Posterior cingulate gyrus (tissue), 11 donors: Measurements from ENCODE around the gene C16orf95.
"Not testable (repeated sequence)": the region's sequence is repeated elsewhere in the genome, so short reads cannot be mapped to it uniquely, and the experiment has no call there.

Experiments
- DNase-seq, 10 donors: peaks; one replicate each; pipeline versions ENCODE4 v3.0.0 to v3.0.0-alpha.2; 2020 to 2021; ENCODE audit warnings: mixed read lengths in 3 of 10
- intact Hi-C: fragments of 100-400 bp; cut with DNase I; formaldehyde crosslinking; loops from one replicate; pipeline ENCODE4 v1.15.1; 2023

Gene C16orf95, protein sequence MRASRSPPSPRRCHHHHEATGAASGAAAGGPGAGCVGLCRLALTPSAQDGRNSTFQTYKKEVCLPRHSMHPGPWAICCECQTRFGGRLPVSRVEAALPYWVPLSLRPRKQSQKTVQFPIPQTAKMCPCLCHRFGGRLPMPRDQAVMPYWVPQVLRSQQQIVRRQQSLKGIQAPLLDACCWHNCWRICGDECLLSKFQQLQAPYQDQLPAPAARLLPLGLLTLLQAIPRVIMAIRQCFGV

DNA sequence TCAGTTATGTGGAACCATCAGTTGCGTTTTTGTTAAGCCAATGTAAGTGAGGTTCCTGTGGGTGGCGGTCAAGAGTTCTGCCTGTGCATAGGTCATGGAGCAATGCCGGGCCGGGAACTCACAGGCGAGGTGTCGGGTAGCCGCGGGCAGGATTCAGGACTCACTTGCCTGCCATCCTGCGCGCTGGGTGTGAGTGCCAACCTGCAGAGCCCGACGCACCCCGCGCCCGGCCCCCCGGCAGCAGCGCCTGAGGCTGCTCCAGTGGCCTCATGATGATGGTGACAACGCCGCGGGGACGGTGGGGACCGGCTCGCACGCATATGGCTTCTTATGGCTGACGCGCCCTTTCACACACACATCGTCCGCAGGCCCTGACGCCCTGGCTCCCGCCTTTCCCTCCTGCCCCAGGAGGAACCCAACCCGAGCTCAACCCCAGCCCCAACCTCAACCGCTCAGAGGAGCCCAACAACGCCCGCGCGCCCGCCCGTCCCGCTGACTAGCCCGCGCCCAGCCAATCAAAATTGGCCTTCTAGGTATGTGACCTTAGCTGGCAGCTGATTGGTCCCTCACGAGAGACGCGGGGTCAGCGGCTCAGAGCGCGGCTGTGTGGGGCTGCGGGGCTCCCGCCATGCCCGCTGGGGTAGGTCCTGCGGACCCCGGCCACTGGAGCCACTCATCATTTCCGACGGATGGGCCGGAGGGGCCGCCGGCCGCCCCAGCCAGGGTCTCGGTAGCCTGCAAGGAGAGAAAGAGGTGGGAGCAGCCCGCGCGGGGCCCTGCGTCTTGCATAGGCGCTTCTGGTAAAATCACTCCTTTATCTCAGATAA lies at the start of gene C16orf95:
Gene C16orf95 (minus strand): TSS at position 470 of the 827 bp plus-strand sequence. CDS start 150 bp downstream, at position 320.
- intact Hi-C loops, result loop anchor here (2.0 kb wide), 1 partner anchor 76 kb away; the partner anchor contains the start of gene MAP1LC3B
- DNase-seq, result peak; percentile 93 to 99 (median 98)

DNA sequence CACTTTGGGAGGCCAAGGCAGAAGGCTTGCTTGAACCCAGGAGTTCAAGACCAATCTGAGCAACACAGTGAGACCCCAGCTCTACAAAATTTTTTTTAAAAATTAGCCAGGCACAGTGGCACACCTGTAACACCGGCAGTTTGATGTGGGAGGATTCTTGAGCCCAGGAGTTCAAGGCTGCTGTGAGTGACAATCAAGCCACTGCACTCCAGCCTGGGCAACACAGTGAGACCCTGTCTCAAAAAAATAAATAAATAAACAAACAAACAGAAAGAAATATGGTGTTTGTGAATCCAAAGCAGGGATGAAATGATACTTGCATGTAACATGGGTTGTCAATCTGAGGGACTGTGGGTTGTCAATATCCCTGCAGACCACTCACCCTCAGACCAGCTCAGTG lies 49.7 kb upstream of the C16orf95 start:
- peak in 1 of 10 donors; percentile 7 for DNase-seq
- intact Hi-C loops, result no loop called here

DNA sequence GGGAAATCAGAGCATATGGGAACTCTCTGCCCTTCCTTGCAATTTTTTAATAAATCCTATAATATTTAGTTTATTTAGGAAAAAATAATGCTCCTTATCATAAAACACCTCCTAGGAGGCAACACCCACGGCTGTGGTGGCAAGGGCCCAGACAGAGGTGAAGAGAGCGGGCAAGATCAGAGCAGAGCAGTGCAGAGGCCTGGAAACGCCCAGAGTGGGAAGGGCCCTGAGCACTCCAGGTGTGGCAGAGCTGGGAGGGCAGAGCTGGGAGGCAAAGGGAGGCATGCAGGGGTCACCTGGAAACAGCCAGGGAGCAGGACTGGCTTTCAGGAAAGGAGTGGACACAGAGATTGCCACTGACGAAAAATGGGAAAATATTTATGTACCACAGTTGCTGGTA lies 49.1 kb upstream of the C16orf95 start:
- intact Hi-C loops, result no loop called here
- peak in 2 of 10 donors; percentile 38 to 53 for DNase-seq

DNA sequence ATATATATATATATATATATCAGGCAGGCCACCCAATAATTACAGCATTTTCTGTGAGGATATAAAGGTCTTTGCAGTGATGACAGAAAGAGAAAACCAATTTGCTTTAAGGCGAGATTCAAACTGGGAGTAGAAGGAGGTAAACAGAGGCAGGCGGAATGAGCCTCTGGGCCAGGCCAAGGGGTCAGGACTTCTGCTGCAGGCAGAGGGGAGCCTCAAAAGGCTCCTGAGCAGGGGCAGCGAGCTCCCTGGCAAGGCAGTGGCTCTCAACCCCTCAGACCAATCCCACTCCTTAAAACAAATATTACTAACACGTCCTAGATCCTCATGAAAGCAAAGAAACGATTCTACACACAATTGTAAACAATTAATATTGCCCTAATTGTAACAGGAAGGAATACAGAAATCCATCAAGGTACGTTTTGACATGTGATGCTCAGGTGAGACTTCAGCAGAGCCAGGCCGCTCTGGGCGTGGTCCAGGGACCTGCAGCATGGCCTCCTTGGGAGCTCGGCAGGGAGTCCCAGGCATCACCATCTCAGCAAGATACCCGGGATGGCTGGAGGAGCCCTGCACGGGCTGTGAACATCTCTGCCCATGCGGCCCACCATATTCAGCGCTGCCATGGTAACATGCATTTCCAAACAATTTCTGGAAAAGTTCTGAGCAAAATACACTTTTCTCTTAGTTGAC lies 48.0 kb upstream of the C16orf95 start:
- intact Hi-C loops, result no loop called here
- DNase-seq, result peak in 3 of 10 donors; percentile 29 to 69 (median 55)

DNA sequence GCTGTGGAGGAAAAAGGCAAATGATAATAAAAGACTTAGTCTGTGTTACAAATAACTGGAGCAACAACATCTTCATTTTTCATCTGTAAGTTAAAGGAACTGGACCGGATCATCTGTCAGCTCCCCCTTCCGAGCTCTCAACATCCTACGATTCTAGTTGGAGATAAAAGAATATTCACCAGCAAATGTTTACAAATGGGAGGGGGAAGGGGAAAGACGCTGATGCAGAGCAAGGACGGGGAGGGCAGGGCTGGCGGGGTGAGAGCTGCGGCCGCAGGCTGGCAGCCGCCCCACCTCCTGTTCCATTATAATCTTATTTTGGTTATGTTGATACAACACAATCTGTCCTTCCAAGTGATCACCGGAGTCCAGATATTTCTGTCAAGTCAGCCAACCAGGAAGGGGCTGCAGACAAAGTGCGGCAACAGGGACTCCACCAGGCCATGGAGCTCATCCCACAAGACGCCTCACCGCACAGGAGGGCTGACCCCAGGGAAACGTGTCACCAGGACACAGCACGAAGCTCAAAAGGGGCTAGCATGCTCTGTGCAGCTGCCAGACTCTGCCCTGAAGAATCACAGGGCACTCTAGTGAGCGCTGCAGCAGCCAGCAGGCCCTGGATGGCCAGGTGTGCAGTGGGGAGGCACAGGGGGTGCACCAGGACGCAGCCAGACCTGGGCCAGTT lies 46.7 kb upstream of the C16orf95 start:
- peak in 3 of 10 donors; percentile 58 to 79 (median 78) for DNase-seq
- intact Hi-C loops, result no loop called here

DNA sequence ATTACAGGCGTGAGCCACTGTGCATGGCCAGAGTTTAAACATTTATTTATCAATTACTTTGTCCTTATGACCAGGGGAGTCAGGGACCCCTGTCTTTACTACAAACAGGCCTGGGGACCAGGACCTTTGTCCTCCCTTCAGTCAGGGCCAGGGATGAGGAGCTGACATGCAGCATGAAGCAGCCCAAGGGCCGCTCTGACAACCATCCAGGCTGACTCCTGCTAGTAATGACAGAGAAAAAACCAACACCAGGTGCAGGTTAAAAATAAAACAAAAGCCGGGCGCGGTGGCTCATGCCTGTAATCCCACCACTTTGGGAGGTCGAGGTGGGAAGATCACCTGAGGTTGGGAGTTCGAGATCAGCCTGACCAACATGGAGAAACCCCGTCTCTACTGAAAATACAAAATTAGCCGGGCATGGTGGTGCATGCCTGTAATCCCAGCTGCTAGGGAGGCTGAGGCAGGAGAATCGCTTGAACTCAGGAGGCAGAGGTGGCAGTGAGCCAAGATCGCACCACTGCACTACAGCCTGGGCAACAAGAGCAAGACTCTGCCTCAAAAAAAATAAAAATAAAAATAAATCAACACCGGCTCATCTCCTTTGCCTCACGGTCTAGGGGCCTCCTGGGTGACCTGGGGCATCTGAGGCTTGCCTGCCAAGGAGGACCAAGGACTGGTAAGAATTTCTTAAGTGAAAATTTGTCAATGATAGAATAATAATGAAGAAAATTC lies 45.8 kb upstream of the C16orf95 start:
- DNase-seq, result peak in 3 of 10 donors; percentile 40 to 75 (median 46)
- intact Hi-C loops, result not testable (repeated sequence)

DNA sequence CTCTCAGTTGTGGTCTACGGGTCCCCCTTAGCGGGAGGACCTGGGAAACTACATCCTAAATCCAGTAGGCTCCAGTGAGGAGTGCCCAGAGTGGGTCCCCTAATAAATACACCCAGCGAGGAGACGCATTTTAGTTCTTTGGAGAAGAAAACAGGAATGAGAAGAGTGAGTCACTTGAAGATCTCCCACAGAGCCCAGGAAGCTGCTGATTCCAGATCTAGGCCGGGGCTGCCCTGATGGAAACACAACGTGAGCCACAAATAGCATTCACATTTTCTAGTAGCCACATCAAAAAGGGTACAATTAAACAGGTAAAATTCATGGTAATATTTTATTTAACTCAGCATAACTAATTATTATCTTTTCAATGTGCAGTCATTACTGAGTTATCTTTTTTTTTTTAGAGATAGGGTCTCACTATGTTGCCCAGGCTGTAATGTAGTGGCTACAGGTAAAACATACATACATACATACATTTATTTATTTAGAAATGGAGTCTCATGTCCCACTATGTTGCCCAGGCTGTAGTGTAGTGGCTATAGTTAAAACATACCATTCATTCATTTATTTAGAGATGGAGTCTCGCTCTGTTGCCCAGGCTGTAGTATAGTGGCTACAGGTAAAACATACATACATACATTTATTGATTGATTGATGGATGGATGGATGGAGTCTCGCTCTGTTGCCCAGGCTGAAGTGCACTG lies 44.9 kb upstream of the C16orf95 start:
- peak in 1 of 10 donors; percentile 41 for DNase-seq
- intact Hi-C loops, result no loop called here

DNA sequence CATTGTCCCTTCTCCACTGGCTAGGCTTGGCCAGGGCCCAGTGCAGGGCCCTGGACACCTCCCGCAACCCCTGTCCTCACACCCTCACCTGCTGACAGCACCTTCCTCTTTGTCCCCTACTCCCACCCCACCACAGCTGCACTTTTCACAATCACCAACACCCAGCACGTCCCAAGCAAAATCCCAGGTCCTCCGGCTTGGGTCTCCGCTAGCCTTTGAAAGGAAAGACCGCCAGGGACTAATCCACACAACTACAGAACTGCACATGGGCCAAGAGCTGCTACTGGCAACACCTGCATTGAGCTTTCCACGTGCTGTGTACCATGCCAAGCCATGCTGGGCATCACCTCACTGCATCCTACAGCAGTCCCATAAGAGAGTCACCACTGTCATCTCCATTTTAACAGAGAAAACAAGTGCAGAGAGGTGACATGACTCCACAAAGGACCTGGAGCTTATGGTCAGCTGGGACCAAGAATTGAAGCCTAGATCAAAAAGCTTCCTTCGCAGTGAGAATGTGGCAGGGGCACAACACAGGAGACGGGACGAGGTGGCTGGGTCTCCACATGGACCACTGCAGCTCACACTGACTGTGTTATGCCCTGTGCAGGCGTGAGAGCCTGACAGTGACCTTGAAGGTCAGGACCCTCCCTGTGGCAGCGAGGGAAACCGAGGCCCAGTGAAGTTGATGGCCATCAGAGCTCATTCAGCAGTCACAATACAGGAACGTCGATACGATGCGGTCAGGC lies 43.8 kb upstream of the C16orf95 start:
- DNase-seq, result no peak
- intact Hi-C loops, result no loop called here

DNA sequence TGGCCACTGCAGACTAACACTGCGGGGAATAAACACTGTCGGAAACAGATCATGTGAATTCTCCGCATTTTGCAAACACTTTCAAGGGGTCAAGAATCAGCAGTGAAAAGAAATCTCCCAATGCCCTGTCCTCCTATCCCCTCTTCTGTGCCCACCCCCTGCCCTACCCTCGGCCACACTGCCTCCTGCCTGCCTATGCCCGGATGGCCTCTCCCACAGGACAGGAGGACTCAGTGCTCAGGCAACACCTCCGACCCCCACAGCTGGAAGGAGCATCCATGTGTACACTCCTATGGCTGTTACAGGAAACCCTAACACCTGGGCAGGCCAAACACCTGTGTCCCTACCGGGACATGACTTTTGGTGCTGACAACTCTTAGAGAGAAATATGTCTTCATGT lies 41.9 kb upstream of the C16orf95 start:
- no peak for DNase-seq
- intact Hi-C loops, result no loop called here

DNA sequence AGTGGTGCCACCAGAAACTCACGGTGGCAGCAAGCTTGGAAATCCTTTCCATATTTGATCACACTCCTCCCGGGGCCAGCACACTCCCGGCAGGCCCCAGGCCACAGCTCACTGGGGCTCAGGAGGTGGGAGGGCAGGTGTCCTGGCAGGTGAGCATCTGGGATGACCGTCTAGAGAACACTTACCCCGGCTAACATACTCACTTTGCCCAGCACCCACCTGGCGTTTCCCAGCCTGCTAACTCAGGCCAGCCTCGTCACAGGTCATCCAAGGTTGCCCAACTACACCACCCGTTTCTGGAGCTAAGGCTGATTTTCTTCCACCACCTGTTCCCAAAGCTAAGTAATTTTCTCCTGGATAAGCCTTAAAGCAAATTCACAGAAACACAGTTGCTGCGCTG lies 41.5 kb upstream of the C16orf95 start:
- intact Hi-C loops, result no loop called here
- no peak for DNase-seq

DNA sequence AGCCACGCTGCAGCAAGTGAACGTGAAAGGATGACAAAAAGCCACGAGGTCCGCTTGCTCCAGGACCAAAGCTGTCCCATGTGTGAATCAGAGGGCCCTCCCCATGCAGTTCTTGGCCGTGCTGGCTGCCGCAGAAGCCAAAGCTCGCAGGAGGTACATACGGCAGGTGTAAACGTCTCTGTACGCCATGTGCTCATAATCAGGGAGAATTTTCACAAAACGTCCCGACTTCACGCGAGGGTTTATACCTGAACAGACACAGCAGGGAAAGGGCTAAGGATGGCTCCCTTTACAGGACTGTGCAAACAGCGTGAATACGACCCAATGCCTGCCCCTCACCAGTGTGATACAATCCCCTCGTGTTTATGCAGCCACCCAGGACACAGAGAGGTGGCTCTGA lies 41.1 kb upstream of the C16orf95 start:
- intact Hi-C loops, result no loop called here
- no peak for DNase-seq

DNA sequence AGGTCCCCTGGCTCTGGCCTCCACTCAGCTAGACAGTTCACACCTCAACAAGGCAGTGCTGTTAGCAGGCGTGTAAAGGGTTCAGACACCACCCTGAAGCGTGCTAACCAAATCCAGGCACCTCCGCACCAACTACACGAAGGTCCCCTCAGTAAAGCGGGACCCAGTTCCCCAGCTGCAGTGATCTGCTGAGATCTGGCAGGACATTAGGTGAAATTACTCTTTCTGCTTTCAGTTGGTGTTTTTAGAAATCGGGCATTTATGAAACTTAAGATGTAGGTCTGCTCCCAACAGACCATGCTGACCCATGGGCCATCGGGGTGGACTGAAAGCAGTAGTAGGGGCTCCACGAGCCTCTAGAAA lies 39.3 kb upstream of the C16orf95 start:
- DNase-seq, result no peak
- intact Hi-C loops, result no loop called here

DNA sequence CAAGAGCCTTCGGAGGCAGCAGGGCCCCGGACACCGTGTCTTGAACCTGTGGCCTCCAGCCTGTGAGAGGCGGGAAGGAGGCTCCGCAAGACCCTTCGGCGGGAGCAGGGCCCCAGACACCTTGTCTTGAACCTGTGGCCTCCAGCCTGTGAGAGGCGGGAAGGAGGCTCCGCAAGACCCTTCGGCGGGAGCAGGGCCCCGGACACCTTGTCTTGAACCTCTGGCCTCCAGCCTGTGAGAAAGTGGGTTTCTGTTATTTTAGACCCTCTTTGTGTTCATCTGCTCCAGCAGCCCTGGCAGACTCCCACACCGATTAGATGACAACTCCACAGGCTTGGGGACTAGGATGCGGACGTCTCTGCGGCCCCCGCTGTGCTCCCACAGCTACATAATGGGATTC lies 36.4 kb upstream of the C16orf95 start:
- intact Hi-C loops, result no loop called here

DNA sequence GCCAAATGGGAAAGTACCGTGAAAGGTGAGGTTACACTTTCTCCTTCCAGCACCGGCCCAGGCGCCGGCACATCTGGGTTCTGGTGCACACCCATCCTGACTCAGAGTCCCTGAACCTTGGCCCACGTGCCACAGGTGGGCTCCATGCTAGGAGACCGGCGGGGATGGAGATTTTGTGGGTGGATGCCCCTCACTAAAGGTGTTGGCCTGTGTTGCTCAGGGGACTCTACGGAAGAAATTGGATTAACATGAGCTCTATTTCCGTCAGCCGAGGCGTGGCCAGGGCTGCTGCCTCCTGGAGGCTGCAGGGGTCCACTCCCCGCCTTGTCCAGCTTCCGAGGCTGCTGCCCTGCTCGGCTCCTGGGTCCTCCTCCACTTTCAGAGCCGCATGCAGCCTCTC lies 35.6 kb upstream of the C16orf95 start:
- no peak for DNase-seq
- intact Hi-C loops, result no loop called here

More for the DNA sequence above, 36.4 kb upstream of the C16orf95 start:
- no peak for DNase-seq

DNA sequence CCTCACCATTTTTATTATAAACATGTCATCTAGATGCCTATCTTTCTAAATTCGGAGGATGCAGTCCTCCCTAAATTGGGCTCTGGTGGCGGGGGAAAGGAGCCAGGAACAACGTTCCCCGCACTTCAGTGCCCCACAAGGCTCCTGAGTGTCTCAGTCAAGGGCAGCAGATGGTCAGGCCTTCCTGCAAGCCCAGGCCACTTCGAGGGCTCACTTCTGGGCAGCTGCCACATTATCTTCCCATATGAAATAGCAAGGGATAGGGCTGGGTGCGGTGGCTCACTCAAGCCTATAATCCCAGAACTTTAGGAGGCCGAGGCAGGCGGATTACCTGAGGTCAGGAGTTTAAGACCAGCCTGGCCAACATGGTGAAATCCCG lies 34.1 kb upstream of the C16orf95 start:
- peak in 1 of 10 donors; percentile 77 for DNase-seq
- intact Hi-C loops, result no loop called here

DNA sequence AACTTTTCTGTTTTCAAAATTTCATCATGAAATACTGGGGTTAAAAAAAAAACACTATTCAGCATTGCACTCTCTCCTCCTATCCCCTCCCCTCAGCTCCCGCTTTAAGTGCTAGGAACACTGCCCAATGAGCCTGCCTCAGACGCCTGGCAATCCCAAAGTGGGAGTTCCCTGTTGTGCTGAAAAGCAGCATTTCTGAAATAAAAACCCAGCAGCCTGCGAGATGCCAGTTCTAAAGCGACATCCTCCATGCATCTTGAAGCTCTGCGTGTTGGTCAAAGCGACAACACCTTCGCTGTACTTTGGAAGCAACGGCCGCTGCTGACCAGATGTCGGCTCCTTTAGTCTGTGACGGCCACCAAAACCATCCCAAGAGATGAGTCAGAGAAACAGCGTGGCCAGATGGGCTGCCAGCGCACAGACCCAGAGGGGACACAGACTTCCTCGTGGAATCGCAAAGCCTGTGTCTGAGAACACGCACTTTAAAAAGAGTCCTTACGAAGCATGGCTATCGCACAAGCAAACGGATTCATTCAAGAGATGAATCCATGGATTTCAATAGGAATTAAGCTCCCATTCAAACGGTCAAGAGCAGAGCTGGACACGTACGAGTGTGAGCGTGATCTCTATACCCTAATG lies 33.6 kb upstream of the C16orf95 start:
- intact Hi-C loops, result no loop called here
- peak in 9 of 10 donors; percentile 33 to 94 (median 60) for DNase-seq

DNA sequence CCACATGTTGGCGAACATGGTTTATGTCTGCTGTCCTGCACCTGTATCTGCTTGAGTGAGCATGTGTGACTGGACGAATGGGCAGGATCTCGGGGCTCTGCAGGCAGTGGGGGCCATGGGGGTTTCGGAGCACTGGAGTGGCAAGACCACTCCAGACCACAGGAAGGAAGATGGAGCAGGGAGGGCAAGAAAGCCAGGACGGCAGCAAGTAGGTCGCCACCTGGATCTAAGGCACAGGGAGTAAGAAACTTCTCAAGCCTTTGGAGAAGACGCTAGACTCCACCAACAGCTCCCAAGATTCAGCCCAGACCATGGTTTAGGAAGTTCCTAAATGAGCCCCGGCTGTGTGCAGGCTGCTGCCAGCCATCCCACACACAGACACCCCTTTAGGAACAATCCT lies 32.8 kb upstream of the C16orf95 start:
- intact Hi-C loops, result no loop called here
- DNase-seq, result no peak

DNA sequence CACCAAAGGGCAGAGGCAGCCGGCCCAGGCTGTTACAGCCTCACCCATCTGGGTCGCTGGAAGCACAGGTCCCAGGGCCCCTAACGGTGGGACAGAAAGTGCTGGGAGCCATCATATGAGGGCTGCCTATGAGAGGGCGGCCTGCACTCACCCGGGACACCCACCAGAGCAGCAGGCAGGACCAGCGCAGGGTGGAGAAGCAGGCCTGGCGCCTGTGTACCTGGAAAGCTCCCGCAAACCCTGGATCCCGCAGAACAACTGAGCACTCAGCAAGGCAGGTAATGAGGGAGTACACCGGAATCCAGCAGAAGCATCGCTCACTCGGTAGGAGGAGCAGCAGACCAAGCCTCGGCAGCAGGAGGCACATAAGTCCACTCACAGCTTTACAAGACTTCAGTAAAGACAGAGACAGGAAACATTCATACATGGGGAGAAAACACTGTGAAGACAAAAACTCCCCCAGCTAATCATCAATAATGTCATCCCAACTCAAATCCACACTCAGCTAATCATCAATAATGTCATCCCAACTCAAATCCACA lies 31.5 kb upstream of the C16orf95 start:
- no peak for DNase-seq

More for the DNA sequence above, 31.5 kb upstream of the C16orf95 start:
- intact Hi-C loops, result no loop called here
